Omental fat pad (tissue), 4 donors: ENCODE results near the gene PDCD4. TPM values are rescaled to one million over a fixed set of nuclear protein-coding genes. Genes with fewer than 3 reads are reported as not detected.
A peak's percentile ranks its signal among the peaks of the same experiment; 100 is the strongest.

Source experiments
- ATAC-seq: fragments of 150-250 bp; one replicate; pipeline ENCODE4 v1.9.1; 2016; ENCODE audit warnings: mild to moderate bottlenecking, moderate library complexity; ENCODE audit not compliant: low FRiP score
- DNase-seq: peaks from one replicate; pipeline ENCODE4 v3.0.0-alpha.2; 2019; ENCODE audit warnings: low spot score
- total RNA-seq, 4 donors: library from RNA; depleted of rRNA; stranded (reverse); fragments of >200 nt; gene quantifications; one replicate each; pipeline ENCODE4 v1.1.0, GENCODE V29; 2016
- TF ChIP-seq, protein P1 (sequence below), 3 donors: fragments of 450-650 bp; IDR thresholded peaks; one replicate each; pipeline ENCODE4 v1.5.1; 2016 to 2017; ENCODE audit warnings: antibody characterized with exemption in 3 of 3, mild to moderate bottlenecking in 3 of 3, moderate library complexity in 2 of 3

PDCD4 gene
- total RNA-seq, 4 donors from 2014 or later, result 69.7 to 127 (median 102) TPM

DNA sequence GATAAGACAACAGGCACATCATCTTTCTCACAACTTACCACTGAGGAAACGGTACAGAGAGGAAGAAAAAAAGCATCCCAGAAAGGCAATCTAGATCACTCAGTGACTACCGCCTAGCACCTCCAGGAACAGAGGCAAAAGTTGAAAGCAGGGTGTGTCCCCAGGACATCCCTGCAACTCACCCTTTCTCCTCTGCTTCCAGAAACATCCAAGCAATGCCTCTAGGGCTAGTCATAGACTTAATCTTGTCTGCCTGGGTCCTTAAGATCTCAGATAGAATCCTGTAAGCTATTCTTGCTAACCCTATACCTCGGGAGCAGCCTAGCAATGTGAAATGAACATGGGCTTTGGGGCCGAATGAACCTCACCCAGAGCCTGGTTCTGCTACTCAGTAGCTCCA lies 18.8 kb upstream of the PDCD4 start:
- ATAC-seq, result no peak
- TF ChIP-seq, protein P1, sequence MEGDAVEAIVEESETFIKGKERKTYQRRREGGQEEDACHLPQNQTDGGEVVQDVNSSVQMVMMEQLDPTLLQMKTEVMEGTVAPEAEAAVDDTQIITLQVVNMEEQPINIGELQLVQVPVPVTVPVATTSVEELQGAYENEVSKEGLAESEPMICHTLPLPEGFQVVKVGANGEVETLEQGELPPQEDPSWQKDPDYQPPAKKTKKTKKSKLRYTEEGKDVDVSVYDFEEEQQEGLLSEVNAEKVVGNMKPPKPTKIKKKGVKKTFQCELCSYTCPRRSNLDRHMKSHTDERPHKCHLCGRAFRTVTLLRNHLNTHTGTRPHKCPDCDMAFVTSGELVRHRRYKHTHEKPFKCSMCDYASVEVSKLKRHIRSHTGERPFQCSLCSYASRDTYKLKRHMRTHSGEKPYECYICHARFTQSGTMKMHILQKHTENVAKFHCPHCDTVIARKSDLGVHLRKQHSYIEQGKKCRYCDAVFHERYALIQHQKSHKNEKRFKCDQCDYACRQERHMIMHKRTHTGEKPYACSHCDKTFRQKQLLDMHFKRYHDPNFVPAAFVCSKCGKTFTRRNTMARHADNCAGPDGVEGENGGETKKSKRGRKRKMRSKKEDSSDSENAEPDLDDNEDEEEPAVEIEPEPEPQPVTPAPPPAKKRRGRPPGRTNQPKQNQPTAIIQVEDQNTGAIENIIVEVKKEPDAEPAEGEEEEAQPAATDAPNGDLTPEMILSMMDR (IDR thresholded peaks at IDR 0.05), result no peak
- no peak for DNase-seq

DNA sequence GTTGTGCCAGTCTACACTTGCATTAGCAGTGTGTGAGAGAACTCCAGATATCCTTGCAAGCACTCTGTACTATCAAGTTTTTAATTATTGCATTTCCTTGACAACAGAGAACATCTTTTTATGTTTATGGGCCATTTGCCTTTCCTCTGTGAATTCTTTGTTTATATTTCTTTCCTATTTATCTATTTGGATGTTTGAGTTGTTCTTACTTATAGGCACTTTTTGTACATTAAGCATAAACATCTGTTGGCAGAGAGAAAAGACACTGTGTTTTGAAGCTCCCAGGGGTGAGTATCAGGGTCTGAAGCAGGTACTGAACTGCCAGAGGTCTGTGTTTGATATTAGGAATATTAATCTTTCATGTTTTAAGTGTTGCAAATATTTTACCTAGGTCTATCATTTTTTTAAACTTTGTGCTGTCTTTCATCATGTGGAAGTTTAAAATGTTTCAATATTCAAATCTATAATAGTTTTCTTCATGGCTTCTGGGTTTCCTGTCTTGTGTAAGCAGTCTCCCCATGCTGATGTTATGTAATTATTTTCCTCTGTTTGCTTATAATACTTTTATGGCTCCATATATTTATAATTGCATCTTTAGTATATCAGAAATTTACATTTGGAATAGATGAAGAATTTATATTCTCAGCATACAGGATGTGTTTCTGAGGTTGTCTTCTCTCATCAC lies 17.7 kb upstream of the PDCD4 start:
- TF ChIP-seq, protein P1 (IDR thresholded peaks at IDR 0.05), result no peak
- DNase-seq, result no peak

DNA sequence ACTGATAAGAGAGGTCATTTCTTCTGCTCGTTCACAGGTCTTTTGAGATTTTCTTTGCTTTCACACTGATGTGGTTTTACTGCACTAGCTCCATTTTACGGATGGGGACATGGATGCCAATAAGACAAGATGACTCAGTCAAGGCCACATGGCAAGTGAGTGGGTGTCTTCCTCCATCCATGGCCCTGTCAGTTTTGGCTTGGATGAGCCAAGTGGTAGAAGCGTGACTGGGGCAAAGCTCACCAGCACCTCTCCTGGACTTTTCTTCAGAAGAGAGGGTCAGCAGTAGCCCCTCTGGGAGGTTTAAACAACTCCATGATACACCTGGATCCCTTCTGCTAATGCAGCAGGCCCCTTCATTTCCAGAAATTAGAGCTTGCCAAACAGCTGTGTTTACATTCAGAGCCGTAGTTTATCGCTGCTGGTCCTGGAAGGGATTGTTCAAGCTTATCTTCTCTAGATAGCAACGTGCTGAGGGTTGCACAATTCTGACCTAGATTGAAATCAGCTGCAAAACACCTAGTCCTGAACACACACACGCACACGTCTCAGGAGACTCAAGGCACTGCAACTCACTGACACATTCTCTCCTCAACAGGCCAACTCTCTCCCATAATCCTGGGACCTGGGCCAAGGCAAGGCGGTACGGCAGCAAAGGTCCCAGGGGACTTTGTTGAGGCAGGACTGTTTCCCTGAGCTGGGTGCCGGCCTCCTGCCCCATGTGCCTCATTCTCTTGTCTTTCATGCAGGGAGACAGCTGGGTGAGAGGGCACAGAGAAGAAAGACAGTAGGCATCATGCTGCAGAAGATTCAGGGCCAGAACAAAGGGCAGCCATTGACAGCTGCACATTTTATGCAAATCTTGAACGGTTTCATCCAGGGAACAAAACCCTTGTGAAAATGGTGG lies 14.2 kb upstream of the PDCD4 start:
- ATAC-seq (no peak), DNase-seq (no peak)
- TF ChIP-seq, protein P1 (IDR thresholded peaks at IDR 0.05), result no peak

More for the DNA sequence above, 17.7 kb upstream of the PDCD4 start:
- no peak for ATAC-seq

DNA sequence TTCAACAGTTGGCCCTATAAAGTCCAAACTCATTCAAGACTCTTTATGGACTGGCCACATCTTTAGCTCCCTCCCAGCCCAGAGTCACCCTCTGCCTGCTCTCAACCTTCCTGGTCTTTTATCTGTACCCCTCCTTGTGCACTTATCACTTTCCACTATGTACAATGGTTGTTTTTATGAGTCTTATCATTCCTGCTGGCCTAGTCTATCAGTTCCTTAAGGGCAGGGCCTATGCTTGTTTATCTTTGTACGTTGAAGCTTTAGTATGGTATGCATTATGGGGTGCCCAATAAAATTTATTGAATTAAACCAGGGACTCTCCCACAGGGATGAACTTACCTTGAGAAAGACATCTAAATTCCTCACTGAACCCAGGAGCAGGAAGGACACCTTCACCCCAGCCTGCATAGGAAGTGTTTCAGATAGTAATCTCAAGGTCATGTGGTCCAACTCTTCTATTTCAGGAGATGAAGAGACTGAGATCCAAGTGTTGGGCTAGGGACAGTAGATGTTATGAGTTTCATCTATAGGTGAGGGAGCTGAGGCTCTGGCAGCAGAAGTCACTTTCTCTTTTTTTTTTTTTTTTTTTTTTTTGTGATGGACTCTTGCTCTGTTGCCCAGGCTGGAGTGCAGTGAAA lies 13.3 kb upstream of the PDCD4 start:
- TF ChIP-seq, protein P1 (IDR thresholded peaks at IDR 0.05), result no peak
- ATAC-seq, result no peak
- DNase-seq, result no peak

DNA sequence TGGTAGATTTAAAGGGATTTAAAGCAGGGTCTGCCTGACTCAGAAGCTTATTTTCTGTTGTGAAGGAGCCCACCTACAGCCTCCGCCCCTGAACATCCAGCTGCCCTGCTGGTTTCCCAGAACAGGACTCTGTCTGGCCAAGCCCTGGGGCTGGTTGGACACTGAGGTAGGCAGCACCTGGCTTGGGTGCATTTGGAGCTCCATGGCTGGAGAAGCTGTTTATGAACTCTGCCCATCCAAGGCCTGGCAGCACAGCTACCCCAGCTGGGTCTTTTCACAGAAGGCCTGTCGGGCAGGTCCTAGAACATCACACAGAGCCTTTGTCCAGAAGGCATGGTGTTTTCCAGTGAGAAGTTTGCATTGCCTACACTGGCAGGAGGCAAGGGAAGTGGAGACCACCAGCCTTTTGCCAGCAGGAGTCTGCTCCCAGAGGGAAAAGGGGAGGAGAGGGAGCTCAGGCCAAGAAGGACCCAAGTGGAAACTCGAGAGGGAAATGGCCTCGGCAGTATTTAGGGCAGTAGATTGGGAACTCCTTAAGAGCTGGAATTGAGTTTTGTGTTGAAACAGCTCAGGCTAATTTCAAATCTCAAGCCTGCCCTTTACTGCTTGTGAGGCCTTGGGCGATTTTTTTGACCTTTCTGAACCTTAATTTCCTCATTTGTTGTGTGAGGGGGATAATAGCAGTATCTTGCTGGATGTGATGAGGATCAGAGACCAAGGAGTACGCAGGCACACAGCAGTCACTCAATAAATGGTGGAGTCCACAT lies 12.3 kb upstream of the PDCD4 start:
- DNase-seq, result no peak
- ATAC-seq, result peak; percentile 10
- TF ChIP-seq, protein P1 (IDR thresholded peaks at IDR 0.05), result no peak

DNA sequence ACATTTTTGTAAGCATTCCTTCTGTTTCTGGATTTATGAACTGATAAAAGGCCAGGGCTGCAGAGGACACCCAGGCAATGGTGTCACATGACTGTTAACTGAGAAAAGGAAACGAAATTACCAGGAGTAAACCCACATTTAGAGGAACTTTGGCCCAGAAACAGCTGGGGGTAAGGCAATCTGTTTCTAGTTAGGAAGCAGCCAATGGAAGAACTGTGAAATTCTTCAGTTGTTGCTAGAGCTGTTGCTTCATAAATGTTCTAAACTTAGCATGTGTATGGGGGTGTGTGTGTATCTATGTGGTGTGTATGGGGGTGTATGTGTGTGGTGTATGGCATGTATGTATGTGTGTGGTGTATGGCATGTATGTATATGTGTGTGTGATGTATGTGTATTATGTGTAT lies 11.8 kb upstream of the PDCD4 start:
- TF ChIP-seq, protein P1 (IDR thresholded peaks at IDR 0.05), result no peak
- peak; percentile 56 for ATAC-seq
- no peak for DNase-seq
